ENCODE measurements around the gene DPY19L3. TPM values are rescaled to one million over a fixed set of nuclear protein-coding genes. Genes with fewer than 3 reads are reported as not detected.
"Not testable (repeated sequence)": the region's sequence is repeated elsewhere in the genome, so short reads cannot be mapped to it uniquely, and the experiment has no call there.

DPY19L3 gene
- total RNA-seq, 2 donors from 2014 or later, result 14.8 to 15.0 TPM

DNA sequence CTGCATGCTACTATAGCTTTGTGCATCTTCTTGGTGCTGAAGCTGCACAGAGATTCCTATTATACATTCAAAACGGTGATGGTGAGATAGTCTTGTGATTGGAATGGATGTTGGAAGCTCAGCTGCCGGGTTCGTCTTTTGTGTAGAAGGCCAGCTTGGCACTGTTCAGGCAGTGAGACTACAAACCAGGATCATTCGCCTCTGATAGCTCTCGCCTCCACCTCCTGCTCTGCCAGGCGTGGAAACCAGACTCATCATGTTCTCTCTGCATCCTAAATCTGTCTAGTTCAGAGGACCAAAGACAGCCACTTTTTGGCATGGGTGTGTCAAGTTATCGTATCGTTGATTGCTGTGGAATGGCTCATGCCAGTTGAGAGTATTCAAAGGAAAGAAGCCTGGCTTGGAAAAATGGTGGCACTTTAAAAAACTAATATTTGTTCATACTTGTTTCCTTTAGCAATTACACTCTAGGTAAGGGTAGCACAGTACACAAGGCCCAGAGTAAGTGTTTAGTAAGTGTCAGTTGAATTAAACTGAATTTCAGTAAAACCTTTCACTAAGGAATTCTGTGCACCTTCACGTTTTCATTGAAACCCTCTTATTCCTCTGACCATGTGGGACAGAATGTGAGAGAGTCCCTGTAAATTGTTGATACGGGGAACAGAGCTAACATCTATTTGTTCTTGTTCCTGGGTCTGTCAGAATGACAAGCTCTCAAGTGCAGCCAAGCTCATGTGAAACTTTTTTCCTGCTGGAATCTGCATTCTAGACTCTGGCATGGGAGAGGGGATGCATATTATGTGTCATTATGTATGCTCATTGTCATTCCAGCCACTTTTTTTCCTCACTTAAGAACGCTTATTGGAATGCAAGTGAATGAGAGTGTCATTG, 69.8 kb downstream of the DPY19L3 start:
- Mint-ChIP-seq H3K36me3 (ENCODE audit: low read depth) (peaks cover 8% of the 10 kb centered on the region), H3K4me3 (no peak overlapping the region), H3K27me3 (no peaks in the 10 kb centered on the region), H3K4me1 (no peaks in the 10 kb centered on the region), H3K9me3 (no peaks in the 10 kb centered on the region), H3K27ac (no peak overlapping the region)
- ATAC-seq (replicated peaks), result no peak

GRCh38 chr19:32476032-32476350, 70.4 kb downstream of the DPY19L3 start:
- H3K27ac Mint-ChIP-seq, result no peak overlapping the region
- no peaks in the 10 kb centered on the region for H3K27me3 Mint-ChIP-seq
- no peaks in the 10 kb centered on the region for H3K9me3 Mint-ChIP-seq
- no peaks in the 10 kb centered on the region for H3K4me1 Mint-ChIP-seq
- H3K36me3 Mint-ChIP-seq (ENCODE audit: low read depth), result peaks cover 8% of the 10 kb centered on the region
- ATAC-seq (replicated peaks), result no peak
- no peak overlapping the region for H3K4me3 Mint-ChIP-seq

- no peak for ATAC-seq (replicated peaks)
- H3K27me3 Mint-ChIP-seq, result no peaks in the 10 kb centered on the region
- no peaks in the 10 kb centered on the region for H3K9me3 Mint-ChIP-seq
- no peak overlapping the region for H3K27ac Mint-ChIP-seq
- H3K4me3 Mint-ChIP-seq, result no peak overlapping the region
- H3K4me1 Mint-ChIP-seq, result no peaks in the 10 kb centered on the region
- peaks cover 38% of the 10 kb centered on the region for H3K36me3 Mint-ChIP-seq (ENCODE audit: low read depth)
These were observed 74.8 kb downstream of the DPY19L3 start for GRCh38 chr19:32480321-32480720.

GRCh38 chr19:32483574-32483973, 78.0 kb downstream of the DPY19L3 start:
- H3K9me3 Mint-ChIP-seq, result no peaks in the 10 kb centered on the region
- no peak for ATAC-seq (replicated peaks)

GRCh38 chr19:32489971-32490370, 84.4 kb downstream of the DPY19L3 start:
- Mint-ChIP-seq H3K36me3 (ENCODE audit: low read depth) (peaks cover 13% of the 10 kb centered on the region), H3K27ac (no peak overlapping the region), H3K4me3 (no peak overlapping the region), H3K27me3 (no peaks in the 10 kb centered on the region), H3K4me1 (no peaks in the 10 kb centered on the region), H3K9me3 (no peaks in the 10 kb centered on the region)
- no peak for ATAC-seq (replicated peaks)

More at GRCh38 chr19:32483574-32483973, 78.0 kb downstream of the DPY19L3 start:
- Mint-ChIP-seq H3K4me3 (no peak overlapping the region), H3K27me3 (no peaks in the 10 kb centered on the region), H3K27ac (no peak overlapping the region), H3K36me3 (ENCODE audit: low read depth) (peaks cover 39% of the 10 kb centered on the region), H3K4me1 (no peaks in the 10 kb centered on the region)

GRCh38 chr19:32497391-32497790, 91.8 kb downstream of the DPY19L3 start:
- no peak overlapping the region for H3K27ac Mint-ChIP-seq
- H3K9me3 Mint-ChIP-seq, result peaks cover 4% of the 10 kb centered on the region
- no peaks in the 10 kb centered on the region for H3K4me1 Mint-ChIP-seq
- peaks cover 5% of the 10 kb centered on the region for H3K27me3 Mint-ChIP-seq
- no peaks in the 10 kb centered on the region for H3K36me3 Mint-ChIP-seq (ENCODE audit: low read depth)
- no peak overlapping the region for H3K4me3 Mint-ChIP-seq
- ATAC-seq (replicated peaks), result no peak

- H3K9me3 Mint-ChIP-seq, result peaks cover 4% of the 10 kb centered on the region
- H3K36me3 Mint-ChIP-seq (ENCODE audit: low read depth), result no peaks in the 10 kb centered on the region
- no peak for ATAC-seq (replicated peaks)
- H3K4me3 Mint-ChIP-seq, result no peak overlapping the region
- peaks cover 5% of the 10 kb centered on the region for H3K27me3 Mint-ChIP-seq
- H3K27ac Mint-ChIP-seq, result no peak overlapping the region
- no peaks in the 10 kb centered on the region for H3K4me1 Mint-ChIP-seq
These were observed 93.2 kb downstream of the DPY19L3 start for GRCh38 chr19:32498648-32499200.

GRCh38 chr19:32512498-32512897, 106.9 kb downstream of the DPY19L3 start:
- H3K4me1 Mint-ChIP-seq; H3K27ac Mint-ChIP-seq; H3K27me3 Mint-ChIP-seq; H3K36me3 Mint-ChIP-seq (ENCODE audit: low read depth); ATAC-seq (replicated peaks); H3K4me3 Mint-ChIP-seq; H3K9me3 Mint-ChIP-seq: not testable (repeated sequence)

- Mint-ChIP-seq H3K27me3 (no peaks in the 10 kb centered on the region), H3K9me3 (peaks cover 4% of the 10 kb centered on the region), H3K4me1 (peaks cover 23% of the 10 kb centered on the region), H3K4me3 (no peak overlapping the region), H3K27ac (peak overlapping the region; percentile 17), H3K36me3 (ENCODE audit: low read depth) (no peaks in the 10 kb centered on the region)
- ATAC-seq (replicated peaks), result no peak
These were observed 113.5 kb downstream of the DPY19L3 start for GRCh38 chr19:32519023-32519422.

GRCh38 chr19:32522967-32523366, 117.4 kb downstream of the DPY19L3 start:
- Mint-ChIP-seq H3K9me3 (no peaks in the 10 kb centered on the region), H3K27me3 (peaks cover 6% of the 10 kb centered on the region), H3K36me3 (ENCODE audit: low read depth) (no peaks in the 10 kb centered on the region), H3K4me3 (no peak overlapping the region), H3K4me1 (peaks cover 19% of the 10 kb centered on the region), H3K27ac (no peak overlapping the region)
- no peak for ATAC-seq (replicated peaks)

- H3K4me3 Mint-ChIP-seq, result no peak overlapping the region
- no peak for ATAC-seq (replicated peaks)
- peaks cover 6% of the 10 kb centered on the region for H3K27me3 Mint-ChIP-seq
- H3K27ac Mint-ChIP-seq, result no peak overlapping the region
- H3K9me3 Mint-ChIP-seq, result no peaks in the 10 kb centered on the region
- no peaks in the 10 kb centered on the region for H3K4me1 Mint-ChIP-seq
- H3K36me3 Mint-ChIP-seq (ENCODE audit: low read depth), result no peaks in the 10 kb centered on the region
These were observed 121.3 kb downstream of the DPY19L3 start for GRCh38 chr19:32526895-32527294.

DNA sequence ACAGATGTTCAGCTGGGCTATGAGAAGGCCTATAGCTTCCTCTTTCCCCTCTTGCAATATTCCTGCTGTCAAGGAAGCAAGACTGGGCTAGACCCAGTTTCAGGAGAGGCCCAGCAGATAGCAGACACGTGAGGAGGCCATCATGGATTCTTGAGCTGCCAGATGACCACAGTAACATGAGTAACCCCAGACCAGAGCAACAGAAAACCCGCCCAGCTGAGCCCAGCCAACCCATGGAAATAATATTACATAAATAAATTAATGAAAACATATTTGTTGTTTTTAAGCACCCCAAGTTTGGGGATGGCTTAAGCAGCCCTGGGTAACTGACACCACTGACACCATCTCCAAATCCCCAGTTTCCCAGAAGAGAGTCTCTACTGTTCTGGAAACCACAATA, 125.2 kb downstream of the DPY19L3 start:
- Mint-ChIP-seq H3K9me3 (peaks cover 8% of the 10 kb centered on the region), H3K27ac (no peak overlapping the region), H3K4me3 (no peak overlapping the region), H3K27me3 (peaks cover 23% of the 10 kb centered on the region), H3K36me3 (ENCODE audit: low read depth) (no peaks in the 10 kb centered on the region), H3K4me1 (no peaks in the 10 kb centered on the region)
- no peak for ATAC-seq (replicated peaks)

- H3K27ac Mint-ChIP-seq, result no peak overlapping the region
- no peaks in the 10 kb centered on the region for H3K36me3 Mint-ChIP-seq (ENCODE audit: low read depth)
- H3K9me3 Mint-ChIP-seq, result peaks cover 8% of the 10 kb centered on the region
- no peaks in the 10 kb centered on the region for H3K4me1 Mint-ChIP-seq
- H3K4me3 Mint-ChIP-seq, result no peak overlapping the region
- peaks cover 17% of the 10 kb centered on the region for H3K27me3 Mint-ChIP-seq
- ATAC-seq (replicated peaks), result no peak
These were observed 126.7 kb downstream of the DPY19L3 start for GRCh38 chr19:32532233-32532632.
